GM19023 (cell line): ENCODE results near the gene FA2H.
"Not testable (repeated sequence)": the region's sequence is repeated elsewhere in the genome, so short reads cannot be mapped to it uniquely, and the experiment has no call there.

Experiments
- ATAC-seq: cut with Tn5 transposase; IDR thresholded peaks from one replicate; pipeline ENCODE4 v1.9.1; 2021; ENCODE audit warnings: mild to moderate bottlenecking, moderate library complexity; ENCODE audit not compliant: unreplicated experiment

FA2H gene

GRCh38 chr16:74725651-74726455, 48.8 kb downstream of the FA2H start:
- no peak for ATAC-seq

- ATAC-seq, result no peak
Observed at GRCh38 chr16:74724820-74725549, 49.6 kb downstream of the FA2H start.

- no peak for ATAC-seq
Observed at GRCh38 chr16:74723256-74723655, 51.4 kb downstream of the FA2H start.

GRCh38 chr16:74722156-74722555, 52.5 kb downstream of the FA2H start:
- ATAC-seq, result not testable (repeated sequence)

- ATAC-seq, result no peak
Observed at GRCh38 chr16:74721716-74722115, 52.9 kb downstream of the FA2H start.

GRCh38 chr16:74720579-74720978, 54.0 kb downstream of the FA2H start:
- ATAC-seq, result no peak

GRCh38 chr16:74718741-74719610, 55.6 kb downstream of the FA2H start:
- no peak for ATAC-seq

GRCh38 chr16:74718140-74718539, 56.5 kb downstream of the FA2H start:
- no peak for ATAC-seq

GRCh38 chr16:74717367-74717766, 57.3 kb downstream of the FA2H start:
- no peak for ATAC-seq

- ATAC-seq, result no peak
Observed at GRCh38 chr16:74716355-74716754, 58.3 kb downstream of the FA2H start.

GRCh38 chr16:74713876-74714275, 60.7 kb downstream of the FA2H start:
- no peak for ATAC-seq

GRCh38 chr16:74713325-74713724, 61.3 kb downstream of the FA2H start:
- ATAC-seq, result no peak

- no peak for ATAC-seq
Observed at GRCh38 chr16:74711938-74712337, 62.7 kb downstream of the FA2H start.

- no peak for ATAC-seq
Observed at GRCh38 chr16:74710401-74710800, 64.2 kb downstream of the FA2H start.

GRCh38 chr16:74709441-74709877, 65.2 kb downstream of the FA2H start:
- ATAC-seq, result peak; percentile 87

- ATAC-seq, result peak; percentile 54
Observed at GRCh38 chr16:74700438-74701225, 74.0 kb downstream of the FA2H start, which contains the start of gene MLKL. TSS of gene MLKL (minus strand) at chr16:74700862. CDS start at chr16:74695757, 5,105 bp downstream.

GRCh38 chr16:74700116-74700437, 74.5 kb downstream of the FA2H start:
- no peak for ATAC-seq

- ATAC-seq, result no peak
Observed at GRCh38 chr16:74699666-74700065, 75.0 kb downstream of the FA2H start.

- ATAC-seq, result no peak
Observed at GRCh38 chr16:74698222-74698621, 76.4 kb downstream of the FA2H start.
